ENCODE data around the gene SHTN1.

SHTN1 gene

DNA sequence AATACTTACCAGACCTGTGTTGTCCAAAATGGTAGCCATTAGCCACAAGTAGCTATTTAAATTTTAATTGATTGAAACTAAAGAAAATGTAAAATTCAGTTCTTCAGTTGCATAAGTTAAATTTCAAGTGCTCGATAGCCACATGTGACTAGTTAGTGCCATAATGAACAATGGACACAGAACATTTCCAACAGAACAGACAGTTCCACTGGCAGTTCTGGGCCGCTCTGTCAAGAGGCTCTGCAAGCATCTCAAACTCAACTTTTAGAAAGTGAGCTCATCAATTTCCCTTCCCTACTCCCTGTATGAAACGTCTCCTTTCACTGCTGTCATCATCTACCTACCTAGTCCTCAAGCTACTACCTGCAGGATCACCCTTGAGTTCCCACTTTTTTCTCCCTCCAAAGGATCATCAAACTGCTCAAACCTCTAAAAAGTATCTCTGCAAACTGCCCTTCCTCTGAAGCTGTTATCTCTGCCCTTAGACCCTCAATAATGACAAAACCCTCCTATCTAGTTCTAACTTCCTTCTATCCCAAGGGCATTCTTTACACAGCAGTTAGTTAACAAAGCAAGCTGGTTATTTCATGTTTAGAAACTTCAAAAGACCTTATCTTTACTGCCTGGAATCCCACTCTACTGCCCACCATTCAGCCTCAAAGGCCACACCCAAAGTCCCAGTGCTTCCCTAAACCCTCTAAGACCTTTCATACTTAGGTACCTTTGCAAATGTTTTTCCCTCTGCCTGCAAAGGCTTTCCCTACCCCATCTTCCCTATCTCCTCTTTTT is 20.6 kb downstream of the SHTN1 start:
- no peak for DNase-seq

DNA sequence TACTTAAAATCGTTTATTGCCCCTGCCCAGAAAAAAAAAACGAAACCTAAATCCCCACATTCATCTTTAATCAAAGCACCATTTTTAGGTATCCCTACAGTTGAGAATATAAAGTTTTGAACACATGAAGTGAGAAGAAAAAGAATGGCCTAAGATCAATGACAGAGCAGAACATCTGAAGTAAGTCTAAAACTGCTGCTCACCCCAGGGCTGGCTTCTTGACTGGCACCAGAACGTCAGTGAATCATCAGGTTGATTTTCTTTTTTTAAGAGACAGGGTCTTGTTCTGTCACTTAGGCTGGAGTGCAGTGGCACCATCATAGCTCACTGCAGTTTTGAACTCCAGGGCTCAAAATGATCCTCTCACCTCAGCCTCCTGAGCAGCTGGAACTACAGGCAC is 24.9 kb downstream of the SHTN1 start:
- no peak for DNase-seq

DNA sequence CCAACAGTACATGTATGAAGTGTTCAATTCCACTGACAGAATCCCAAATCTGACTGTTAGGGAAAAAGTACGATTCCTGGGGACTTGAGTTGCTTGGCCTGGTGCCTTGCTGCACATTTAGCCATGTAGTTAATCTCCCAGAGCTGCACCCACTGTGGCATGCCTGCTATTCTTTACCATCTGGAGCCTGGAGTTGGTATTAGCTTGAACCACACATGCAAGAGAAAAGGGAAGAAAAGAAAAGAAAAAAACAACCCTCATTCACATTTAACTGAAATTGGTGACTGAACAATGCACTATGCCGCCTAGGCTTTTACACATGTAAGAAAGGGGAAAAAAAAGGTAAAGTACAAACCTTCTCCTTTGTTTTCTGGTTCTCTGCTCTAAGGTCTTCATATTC is 26.1 kb downstream of the SHTN1 start:
- DNase-seq = no peak

DNA sequence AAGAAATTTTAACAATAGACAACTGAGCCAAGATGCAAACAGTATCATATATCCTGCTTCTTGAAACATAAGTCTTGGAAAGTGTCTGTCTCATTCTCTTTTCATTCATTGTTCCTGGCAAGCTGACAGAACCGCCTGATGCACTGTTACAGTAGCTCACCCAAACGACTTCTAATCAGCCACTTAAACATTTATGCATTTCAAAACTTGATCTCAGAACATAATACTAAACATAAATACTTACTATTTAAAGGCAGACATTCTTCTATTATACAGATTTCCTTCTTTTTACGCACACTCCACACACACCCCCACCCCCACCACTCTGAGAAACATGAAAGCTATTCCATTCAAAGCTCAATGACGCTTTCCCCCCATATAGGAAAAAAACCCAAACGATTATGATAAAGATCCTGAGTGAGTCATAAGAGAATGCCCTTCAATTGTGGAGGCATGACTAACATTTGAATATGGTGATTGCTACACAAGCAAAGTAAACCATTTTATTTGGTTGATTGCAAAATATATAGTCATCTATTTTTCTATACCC is 30.5 kb downstream of the SHTN1 start:
- peak; percentile 80 for DNase-seq

DNA sequence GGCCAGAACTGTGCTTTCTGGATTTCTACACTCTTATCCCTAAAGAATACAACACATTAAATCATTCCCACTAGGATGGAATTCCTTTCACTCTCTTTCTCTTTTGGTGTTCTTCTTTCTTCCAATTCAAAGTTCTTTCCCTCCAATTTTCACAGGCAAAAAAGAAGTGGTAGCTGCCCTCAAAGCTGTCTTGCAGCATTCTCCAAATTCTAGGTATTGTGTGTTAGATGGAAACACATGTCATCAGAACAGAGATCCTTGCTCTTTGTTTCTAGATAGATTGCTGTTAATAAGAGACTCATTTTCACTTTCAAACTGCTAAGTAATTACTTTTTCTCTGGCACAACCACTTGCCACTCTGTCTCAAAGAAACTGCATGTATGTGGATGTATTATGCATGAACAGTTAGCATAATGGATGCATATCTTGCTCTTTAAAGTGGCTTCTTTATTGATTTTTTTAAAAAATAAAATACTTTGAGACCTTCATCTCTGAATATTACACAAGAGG is 31.0 kb downstream of the SHTN1 start:
- no peak for DNase-seq

DNA sequence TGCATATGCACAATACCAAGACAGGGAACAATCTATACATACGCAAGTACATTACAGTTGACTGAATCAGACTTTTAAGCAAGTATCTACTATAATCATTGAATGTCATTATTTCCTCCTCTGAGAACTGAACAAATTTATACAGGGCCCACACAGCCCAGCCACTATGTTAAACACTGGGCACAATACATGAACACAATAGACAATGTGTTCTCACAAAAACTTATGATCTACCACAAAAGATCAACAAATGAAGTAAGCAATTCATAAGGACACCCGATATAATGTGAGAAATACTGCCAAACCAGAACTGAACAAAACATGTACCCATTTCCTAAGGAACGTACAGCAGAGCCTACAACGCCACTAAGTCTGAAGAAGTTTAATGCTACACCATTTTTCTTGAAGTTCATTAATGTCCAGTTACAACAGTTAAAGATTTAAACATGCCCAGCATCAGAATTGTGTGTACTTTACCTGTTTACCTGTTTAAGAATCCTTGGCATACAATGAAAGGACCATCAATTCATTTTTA is 31.5 kb downstream of the SHTN1 start:
- DNase-seq = no peak

DNA sequence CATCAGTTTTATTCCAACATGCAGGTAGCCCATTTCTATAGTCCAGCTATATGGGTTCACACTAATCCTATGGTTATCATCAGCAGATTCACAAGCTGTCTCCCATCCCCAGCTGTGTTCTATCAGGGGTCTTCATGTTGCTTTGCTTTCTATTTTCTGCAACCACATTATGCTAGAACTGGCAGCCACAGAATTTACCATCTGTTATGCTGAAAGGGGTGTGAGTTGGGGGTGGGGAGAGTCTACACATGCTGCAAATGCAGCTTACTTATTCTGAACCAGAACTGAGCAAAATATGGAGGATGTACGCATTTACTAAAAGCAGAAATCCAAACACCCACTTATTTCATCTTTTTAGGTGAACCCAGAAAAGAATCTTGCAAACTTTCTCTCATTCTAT is 32.9 kb downstream of the SHTN1 start:
- no peak for DNase-seq

DNA sequence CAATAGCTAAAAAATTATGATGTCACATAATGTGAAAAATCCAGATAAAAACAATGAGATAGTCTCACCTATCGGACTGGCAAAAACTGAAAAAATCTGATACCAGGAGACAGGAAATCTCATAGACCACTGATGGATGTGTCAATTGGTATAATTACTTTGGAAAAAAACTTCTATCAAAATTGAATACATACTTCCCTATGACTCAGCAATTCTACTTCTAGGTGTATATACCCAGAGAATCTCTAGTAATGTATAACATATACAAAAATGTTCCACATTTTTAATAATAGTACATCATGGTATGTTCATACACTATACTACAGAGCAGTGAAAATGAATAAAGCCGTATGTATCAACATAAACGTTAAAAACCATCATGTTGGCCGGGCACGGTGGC is 34.9 kb downstream of the SHTN1 start:
- no peak for DNase-seq

DNA sequence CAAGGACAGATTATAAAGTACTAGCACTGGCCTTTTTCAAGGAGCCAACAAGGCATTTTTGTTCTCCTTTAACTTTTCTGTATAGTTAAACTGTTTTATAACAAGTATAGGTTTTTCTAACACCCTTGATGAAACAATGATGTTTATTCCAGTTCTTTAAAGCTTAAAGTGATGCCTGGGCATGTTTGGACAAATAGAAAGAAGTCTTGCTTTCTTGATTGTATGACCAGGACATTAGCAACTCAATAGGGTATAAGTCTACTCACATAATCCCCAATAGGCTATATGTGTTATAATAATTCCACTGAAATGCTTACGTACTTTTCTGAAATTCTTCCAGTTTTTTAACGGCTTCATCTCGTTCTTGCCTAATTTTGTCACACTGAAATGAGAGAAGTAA is 36.7 kb downstream of the SHTN1 start:
- DNase-seq = no peak

DNA sequence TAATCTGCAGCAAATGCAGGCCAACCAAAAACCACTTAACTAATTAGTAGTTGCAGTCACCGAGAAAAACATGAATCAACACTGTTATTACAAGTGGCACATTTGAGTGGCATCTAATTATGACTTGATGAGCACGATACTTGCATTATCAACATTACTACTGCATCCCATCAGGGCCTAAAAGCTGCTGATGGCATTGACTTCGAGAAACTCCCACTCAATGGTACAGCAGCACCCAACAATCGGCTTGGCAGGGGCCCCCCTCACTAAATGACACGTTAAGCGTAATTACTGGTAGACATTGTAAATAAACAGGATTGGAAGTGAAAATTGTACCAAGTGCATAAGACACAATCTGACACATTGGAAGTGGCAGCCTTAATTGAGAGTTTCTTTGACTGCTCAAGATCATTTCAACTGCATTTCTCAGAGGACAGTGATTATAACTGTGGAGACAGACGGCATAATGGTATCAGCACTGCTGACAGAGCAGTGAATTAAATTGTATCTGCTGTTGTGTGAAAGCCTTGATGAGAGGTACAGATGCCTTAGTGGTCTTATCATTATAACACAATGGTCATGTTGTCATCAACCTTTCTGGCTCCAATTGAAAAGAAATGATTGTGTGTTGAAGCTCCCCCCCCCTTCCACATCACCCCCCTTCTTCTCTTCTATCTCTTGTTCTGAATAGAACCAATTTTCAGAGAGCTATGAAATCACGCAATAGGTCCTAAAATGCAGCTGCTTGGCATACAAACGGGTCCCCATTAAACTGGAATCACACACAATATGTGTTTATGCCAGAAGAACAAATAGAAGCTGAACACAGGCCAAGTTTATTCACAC is 43.4 kb downstream of the SHTN1 start:
- no peak for DNase-seq

DNA sequence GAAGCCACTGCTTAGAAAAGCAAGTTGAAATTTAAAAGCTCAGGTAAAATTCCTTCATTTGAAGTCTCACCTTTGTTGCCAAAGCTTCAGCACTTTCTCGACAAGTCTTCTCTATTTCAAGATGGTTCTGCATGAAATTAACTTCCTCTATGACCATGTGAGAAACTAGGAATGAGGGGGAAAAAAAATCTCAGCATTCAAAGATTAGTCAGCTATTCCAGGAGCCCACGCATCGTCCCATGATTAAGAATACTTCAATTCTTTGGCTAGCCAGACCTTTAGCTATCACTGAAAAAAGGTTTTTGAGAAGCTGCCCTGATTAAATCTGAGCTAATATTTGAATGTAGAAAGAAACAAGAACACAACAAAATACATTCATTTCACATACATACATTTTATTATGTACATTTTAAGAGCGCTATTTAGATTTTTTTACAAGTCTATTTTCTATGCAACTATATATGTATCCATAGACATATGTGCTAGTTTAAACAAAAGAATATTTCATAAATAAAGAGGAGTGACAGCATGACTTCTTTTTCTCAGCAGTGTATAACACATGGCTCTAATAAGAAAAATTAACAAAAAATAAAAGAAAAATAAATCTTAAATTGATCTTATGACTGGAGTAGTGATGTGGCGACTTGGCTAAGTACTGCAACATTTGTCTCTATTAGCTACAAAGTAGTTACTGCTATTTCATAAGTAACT is 44.8 kb downstream of the SHTN1 start:
- no peak for DNase-seq

DNA sequence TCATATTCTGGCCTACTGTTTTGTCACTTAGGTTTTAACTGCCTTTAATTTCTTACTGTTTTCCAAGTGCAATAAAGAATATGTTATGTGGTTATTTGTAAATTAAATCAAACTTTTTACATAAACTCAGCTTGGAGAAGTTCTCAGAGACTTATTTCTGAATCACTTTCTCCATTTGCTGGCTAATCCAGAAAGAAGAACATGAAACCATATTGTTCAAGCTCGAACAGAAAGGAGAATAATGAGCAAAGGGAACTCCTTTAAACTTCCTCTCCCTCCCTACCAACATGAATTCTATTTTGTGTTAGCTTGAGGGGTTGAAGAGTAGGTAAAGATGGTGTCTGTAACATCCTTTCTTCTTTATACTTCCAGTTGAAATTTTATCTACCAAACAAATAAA is 52.3 kb downstream of the SHTN1 start:
- DNase-seq = no peak

DNA sequence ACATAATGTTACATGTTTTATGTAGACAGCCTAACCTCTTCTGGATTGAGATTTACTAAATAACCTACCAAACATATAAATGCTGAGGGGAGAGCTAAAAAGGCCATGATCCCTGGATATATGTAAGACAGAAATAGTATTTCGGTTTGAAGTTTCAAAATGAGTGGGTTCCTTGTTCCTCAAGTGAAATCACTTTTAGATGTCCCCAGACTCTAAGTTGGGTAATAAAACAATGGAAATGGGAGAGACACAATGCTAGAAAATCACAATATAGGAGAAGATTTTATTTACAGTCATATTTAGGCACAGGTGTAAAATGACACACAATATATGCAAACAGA is 56.5 kb downstream of the SHTN1 start:
- no peak for DNase-seq

DNA sequence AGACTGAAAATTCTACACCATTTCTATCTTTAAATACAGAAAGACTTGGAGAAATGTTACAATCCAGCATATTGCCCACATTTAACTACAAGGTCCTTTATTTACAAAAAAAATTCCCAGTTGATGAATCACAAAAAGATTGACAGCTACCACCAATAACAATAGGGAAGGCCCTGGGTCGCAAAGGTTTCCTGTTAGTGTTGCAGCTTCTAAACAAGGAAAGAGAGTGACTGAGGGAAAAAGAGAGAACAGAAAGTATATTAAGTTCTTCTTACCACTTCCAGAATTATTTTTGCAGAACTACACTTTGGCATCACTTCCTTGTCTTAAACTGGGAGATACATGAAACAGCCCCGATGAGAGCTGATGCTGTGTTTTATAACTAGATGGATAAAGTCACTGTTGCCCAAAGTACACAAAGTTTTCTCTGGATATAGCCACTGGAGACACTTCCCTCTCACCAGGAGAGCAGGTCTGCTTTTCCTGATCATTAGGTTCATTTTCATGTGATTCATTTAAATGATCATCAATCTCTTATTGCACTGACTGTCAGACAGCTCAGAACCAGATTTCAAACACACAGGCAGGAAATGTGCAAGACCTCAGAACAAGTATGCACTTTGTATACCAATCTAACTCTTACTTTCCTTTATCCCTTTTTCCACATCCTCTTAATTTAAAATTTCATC is 57.0 kb downstream of the SHTN1 start:
- no peak for DNase-seq

DNA sequence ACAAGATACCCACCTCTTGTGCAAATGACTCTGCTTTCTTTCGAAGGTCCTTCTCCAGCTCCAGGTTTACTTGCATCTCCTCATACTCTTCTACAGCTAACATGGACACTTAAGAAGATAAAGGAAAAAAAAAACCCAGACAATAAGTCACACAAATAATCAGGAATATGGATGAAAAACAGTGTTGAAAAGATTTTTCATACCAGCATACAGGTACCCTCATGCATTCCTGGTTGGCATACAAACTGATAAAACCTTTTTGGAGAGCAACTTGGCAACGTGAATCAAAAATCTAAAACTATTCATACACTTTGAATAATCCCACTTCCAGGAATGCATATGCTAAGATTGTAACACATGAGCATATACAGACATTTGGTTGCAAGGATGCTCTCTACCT is 60.1 kb downstream of the SHTN1 start:
- no peak for DNase-seq

DNA sequence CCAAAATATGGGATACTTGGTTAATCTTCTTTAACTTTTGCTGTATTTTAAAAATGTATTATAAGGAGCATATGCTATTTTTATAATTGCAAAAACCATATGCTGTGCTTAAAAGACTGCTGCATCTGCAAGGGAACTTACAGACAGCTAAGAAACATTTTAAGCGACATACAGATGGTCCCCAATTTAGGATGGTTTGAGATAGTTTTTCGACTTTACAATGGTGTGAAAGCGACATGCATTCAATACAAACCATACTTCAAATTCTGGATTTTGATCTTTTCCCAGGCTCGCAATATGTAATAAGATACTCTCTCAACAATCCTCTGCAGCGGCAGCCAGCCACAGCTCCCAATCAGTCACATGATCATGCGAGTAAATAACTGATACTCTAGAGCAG is 73.2 kb downstream of the SHTN1 start:
- DNase-seq = no peak

DNA sequence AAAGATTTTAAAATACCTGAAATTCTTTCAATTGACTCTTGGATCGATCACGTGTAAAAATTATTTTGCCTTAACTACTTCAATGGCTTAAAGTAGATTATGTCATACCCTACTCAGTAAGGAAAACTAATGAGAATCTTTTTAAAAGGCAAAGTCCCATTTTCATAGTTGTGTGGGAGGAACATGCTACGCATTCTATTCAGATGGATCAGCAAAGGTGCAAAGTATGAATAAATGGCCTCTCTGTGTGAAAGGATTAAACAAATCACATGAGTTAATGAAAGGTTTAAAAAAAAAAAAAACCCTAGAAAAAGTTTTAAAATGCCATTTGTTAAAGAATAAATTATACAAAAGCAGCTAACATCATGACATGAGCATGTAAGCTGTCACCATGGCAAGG is 78.6 kb downstream of the SHTN1 start:
- DNase-seq = no peak

DNA sequence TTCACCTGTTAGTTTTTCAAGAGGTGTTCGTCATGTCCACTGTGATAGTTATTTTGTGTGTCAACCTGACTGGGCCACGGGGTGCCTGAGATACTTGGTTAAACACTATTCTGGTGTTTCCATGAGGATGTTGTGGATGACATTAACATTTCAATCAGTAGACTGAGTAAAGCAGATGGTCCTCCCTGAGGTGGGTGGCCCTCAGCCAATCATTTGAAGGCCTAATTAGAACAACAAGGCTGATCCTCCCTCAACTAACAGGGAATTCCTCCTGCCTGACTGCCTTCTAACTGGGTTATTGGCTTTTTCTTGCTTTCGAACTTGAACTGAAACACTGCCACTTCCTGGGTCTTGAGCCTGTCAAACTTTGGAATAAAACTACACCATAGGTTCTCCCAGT is 79.9 kb downstream of the SHTN1 start:
- DNase-seq = no peak

DNA sequence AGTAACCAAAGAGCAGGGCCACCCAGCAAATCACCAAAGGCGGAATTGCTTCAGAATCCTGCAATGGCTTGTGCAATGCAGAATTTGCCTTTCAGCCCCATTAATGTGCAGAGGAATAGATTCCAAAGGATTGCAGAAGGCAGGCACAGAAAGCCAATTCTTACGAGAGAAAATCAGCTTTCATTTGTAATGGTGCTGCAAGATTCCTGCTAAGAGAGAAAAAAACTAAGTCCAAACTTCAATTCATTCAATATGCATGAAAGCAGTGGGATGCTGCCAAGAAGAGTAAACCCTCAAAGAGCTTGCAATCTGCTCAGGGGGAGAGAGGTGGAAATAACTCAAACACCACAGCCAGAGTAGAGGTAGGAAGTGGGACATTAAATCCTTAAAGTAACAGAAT is 85.3 kb downstream of the SHTN1 start:
- DNase-seq = no peak

DNA sequence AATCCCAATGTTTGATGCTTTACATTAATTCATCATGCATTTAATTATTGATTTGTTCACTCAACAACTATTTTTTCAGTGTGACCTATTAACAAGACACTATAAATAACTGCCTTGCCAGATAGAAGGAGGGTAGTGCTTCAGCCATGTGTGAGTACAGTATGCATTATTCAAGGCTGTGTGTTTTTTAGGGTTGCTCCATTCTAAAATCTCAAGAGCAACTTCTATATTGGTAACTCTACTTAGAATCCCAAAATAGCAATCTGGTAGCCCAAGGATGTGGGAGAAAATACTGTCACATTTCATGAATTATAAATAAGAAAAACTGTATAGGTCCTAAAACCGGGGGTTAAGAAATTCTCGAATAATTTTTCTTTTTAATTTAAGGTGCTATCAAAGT is 85.8 kb downstream of the SHTN1 start:
- DNase-seq = no peak

DNA sequence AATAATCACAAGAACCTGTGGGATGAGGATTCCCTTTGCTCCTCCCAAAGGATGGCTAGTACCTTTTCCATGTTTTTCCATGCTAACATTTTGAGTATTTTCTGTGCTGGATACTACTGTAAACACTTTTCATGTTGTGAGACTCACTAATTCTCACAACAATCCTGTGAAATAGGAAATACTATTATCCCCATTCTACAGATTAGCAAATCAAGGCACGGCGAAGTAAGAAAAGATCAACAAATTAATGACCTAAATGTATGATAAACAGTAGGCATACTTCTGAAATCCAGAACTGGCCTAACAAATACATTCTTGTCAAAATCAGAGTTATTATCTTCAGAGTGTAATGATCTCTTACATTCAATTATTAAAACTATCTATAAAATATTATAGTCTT is 86.4 kb downstream of the SHTN1 start:
- no peak for DNase-seq

DNA sequence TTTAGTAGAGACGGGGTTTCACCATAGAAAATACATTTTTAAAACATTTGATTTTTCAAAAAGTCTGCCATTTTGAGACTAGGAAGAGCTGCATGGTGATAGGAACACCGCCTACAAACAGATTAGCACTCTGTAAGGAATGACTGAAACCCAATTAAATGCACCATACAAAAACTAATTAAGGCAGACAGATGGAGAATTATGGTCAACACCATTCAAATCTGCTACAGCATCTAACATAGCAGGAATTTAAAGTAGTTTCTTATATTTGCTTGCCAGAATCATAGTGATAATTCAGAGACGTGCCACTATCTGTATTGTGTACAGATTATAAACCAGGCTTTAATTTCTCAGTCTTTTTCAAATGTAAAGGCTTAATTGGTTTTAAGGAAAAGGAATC is 87.5 kb downstream of the SHTN1 start:
- DNase-seq = no peak

DNA sequence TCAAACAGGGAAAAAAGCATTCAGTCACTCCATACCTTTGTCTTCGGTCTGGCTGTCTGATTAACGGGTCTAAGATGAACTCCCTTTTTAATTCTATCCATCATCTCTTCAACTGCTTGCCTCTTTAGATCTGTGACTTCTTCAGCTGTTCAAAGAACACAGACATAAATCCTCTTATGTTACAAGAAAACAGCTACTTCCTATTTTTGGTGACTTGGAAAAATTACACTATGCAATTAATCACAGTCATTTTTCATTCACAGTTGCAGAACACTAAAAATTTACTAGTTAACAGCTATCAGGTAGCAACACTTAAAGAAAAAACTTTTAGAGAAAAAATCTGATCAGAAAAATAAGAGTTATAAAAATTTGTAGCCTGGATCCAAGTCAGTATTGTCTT is 89.6 kb downstream of the SHTN1 start:
- no peak for DNase-seq
